SW 1271 (cell line): ENCODE data around the gene REXO1.

Source experiments
- DNase-seq, 2 experiments: peaks; one replicate each; lab custom pipeline; 2025; lab: John Stamatoyannopoulos, UW

Gene REXO1

GRCh38 chr19:1861599-1862031 is 13.3 kb upstream of the REXO1 start:
- DNase-seq: peak in 1 of 2 experiments; percentile 28

- no peak for DNase-seq
Observed at GRCh38 chr19:1860821-1861598, 12.7 kb upstream of the REXO1 start.

GRCh38 chr19:1860042-1860775 is 11.9 kb upstream of the REXO1 start:
- DNase-seq: no peak

GRCh38 chr19:1859331-1859781 is 11.1 kb upstream of the REXO1 start:
- no peak for DNase-seq

GRCh38 chr19:1858412-1859081 is 10.3 kb upstream of the REXO1 start:
- DNase-seq: no peak

- DNase-seq: no peak
Observed at GRCh38 chr19:1857648-1858326, 9.5 kb upstream of the REXO1 start.

GRCh38 chr19:1856698-1857603 is 8.7 kb upstream of the REXO1 start:
- peak in 1 of 2 experiments; percentile 36 for DNase-seq

GRCh38 chr19:1856345-1856697 is 8.0 kb upstream of the REXO1 start:
- no peak for DNase-seq

GRCh38 chr19:1855828-1856255 is 7.6 kb upstream of the REXO1 start:
- DNase-seq: no peak

- DNase-seq: peak; percentile 49 to 79
Observed at GRCh38 chr19:1855040-1855827, 7.0 kb upstream of the REXO1 start.

- no peak for DNase-seq
Observed at GRCh38 chr19:1854542-1855039, 6.3 kb upstream of the REXO1 start.

GRCh38 chr19:1854039-1854541 is 5.8 kb upstream of the REXO1 start:
- DNase-seq: no peak

- DNase-seq: peak; percentile 49 to 77
Observed at GRCh38 chr19:1853295-1854038, 5.2 kb upstream of the REXO1 start.

GRCh38 chr19:1852581-1853128 is 4.4 kb upstream of the REXO1 start:
- no peak for DNase-seq

- no peak for DNase-seq
Observed at GRCh38 chr19:1851654-1852580, 3.6 kb upstream of the REXO1 start.

- DNase-seq: no peak
Observed at GRCh38 chr19:1850809-1851653, 2.7 kb upstream of the REXO1 start.
